Esophagus squamous epithelium (tissue), 4 donors: ENCODE results near the gene OGN.

Source experiments
- POLR2A ChIP-seq, 4 donors: fragments of 450-650 bp; IDR thresholded peaks; one replicate each; pipeline ENCODE4 v1.6.1; 2017; ENCODE audit warnings: antibody characterized with exemption in 4 of 4, mild to moderate bottlenecking in 4 of 4, moderate library complexity in 3 of 4
- TF ChIP-seq, protein P1 (sequence below), 6 experiments: fragments of 450-650 bp in 4 of 6; fragments of 200-600 bp in 2 of 6; sonication (generic) in 2 of 6; IDR thresholded peaks; one replicate each; pipeline ENCODE4 v1.5.1; 2016 to 2019; ENCODE audit warnings: antibody characterized with exemption in 6 of 6, mild to moderate bottlenecking in 4 of 6, moderate library complexity in 4 of 6

DNA sequence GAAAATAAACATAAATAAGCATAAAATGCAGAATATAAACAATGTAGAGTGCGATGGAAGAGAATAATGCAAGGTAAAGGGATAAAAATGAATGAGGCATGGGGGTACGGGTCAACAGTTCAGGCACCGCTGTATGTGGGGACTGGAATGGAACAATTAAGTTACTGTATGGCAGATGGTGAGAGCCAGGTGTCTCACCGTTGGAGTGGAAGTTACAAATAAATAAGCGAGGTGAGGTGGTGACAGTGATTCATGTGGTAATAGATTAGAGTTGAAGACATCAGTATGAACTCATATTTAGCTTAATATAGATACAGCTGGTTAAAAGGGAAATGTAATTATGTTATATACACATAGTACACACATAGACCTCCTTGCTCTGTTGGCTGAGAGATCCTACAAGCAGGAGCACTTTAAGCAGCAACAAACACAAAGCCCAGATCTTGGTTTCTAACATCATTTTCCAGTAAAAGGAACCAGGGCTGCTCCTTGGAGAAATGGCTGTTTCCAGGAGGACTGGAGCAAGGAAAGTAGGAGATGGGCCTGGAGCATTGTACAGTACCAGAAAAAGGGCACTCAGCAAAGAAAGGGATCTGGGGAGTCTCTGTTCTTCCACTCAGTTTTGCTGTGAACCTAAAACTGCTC, 22.2 kb upstream of the OGN start:
- TF ChIP-seq, protein P1, sequence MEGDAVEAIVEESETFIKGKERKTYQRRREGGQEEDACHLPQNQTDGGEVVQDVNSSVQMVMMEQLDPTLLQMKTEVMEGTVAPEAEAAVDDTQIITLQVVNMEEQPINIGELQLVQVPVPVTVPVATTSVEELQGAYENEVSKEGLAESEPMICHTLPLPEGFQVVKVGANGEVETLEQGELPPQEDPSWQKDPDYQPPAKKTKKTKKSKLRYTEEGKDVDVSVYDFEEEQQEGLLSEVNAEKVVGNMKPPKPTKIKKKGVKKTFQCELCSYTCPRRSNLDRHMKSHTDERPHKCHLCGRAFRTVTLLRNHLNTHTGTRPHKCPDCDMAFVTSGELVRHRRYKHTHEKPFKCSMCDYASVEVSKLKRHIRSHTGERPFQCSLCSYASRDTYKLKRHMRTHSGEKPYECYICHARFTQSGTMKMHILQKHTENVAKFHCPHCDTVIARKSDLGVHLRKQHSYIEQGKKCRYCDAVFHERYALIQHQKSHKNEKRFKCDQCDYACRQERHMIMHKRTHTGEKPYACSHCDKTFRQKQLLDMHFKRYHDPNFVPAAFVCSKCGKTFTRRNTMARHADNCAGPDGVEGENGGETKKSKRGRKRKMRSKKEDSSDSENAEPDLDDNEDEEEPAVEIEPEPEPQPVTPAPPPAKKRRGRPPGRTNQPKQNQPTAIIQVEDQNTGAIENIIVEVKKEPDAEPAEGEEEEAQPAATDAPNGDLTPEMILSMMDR (IDR thresholded peaks at IDR 0.05): no peak
- TF ChIP-seq POLR2A (IDR thresholded peaks at IDR 0.05): no peak
